Osteocyte (in vitro differentiated cells): ENCODE results near the gene NPL. TPM values are rescaled to one million over a fixed set of nuclear protein-coding genes. Genes with fewer than 3 reads are reported as not detected.

Experiments
- DNase-seq: peaks from one replicate; pipeline ENCODE4 v3.0.0; 2021; ENCODE audit warnings: mixed read lengths; ENCODE audit not compliant: unreplicated experiment; ENCODE audit errors: extremely low spot score
- H3K27ac Mint-ChIP-seq: one replicate; pipeline ENCODE4 v1.8.0; 2021; ENCODE audit warnings: mild to moderate bottlenecking, mixed read lengths; ENCODE audit not compliant: unreplicated experiment
- H3K27me3 Mint-ChIP-seq: one replicate; pipeline ENCODE4 v1.8.0; 2021; ENCODE audit warnings: mixed read lengths; ENCODE audit not compliant: unreplicated experiment
- H3K36me3 Mint-ChIP-seq: one replicate; pipeline ENCODE4 v1.8.0; 2021; ENCODE audit warnings: mixed read lengths; ENCODE audit not compliant: unreplicated experiment
- H3K4me1 Mint-ChIP-seq: one replicate; pipeline ENCODE4 v1.8.0; 2021; ENCODE audit warnings: mixed read lengths; ENCODE audit not compliant: unreplicated experiment
- H3K4me3 Mint-ChIP-seq: one replicate; pipeline ENCODE4 v1.8.0; 2021; ENCODE audit warnings: mild to moderate bottlenecking, moderate library complexity, mixed read lengths; ENCODE audit not compliant: unreplicated experiment
- H3K9me3 Mint-ChIP-seq: one replicate; pipeline ENCODE4 v1.8.0; 2021; ENCODE audit warnings: mixed read lengths; ENCODE audit not compliant: unreplicated experiment
- CTCF ChIP-seq: fragments of 200-600 bp; sonication (generic); IDR thresholded peaks from 2 replicates; pipeline ENCODE4 v1.5.0; 2021; ENCODE audit warnings: antibody characterized with exemption, mild to moderate bottlenecking, moderate library complexity
- total RNA-seq: library from RNA; stranded (reverse); gene quantifications from 2 replicates; pipeline ENCODE4 v1.2.1, GENCODE V29; 2021

Gene NPL
- total RNA-seq, 1 donor from 2014 or later, result 4.2 TPM

DNA sequence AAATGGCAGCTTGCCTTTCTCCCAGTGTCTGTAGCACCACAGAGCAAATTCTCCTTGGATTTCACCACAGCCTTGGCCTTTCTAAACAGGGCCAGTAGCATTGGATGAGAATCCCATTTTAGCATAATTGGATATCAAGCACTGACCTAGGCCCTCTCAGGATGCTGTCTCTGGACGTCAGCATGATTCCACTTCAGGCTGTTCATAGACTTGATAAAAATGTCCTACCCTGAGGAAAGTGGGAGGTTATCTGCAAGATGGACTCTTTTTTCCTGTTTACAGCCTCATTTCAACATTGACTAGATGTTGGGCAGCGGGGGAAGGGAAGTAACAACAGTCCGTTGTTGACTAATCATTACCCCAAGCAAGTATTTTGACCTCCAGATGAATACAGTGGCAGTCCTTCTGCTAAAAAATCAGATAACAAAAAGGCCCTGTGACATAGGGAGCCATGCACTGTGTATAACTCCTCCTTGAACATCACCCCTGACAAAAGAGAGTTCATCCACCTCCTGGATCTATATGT lies 5.2 kb downstream of the NPL start:
- H3K4me3 Mint-ChIP-seq, result no peak overlapping the region
- DNase-seq, result no peak
- TF ChIP-seq CTCF, result no peak
- peaks cover 6% of the 10 kb centered on the region for H3K4me1 Mint-ChIP-seq
- peaks cover 9% of the 10 kb centered on the region for H3K27me3 Mint-ChIP-seq
- peaks cover 6% of the 10 kb centered on the region for H3K36me3 Mint-ChIP-seq
- no peaks in the 10 kb centered on the region for H3K9me3 Mint-ChIP-seq
- no peak overlapping the region for H3K27ac Mint-ChIP-seq

DNA sequence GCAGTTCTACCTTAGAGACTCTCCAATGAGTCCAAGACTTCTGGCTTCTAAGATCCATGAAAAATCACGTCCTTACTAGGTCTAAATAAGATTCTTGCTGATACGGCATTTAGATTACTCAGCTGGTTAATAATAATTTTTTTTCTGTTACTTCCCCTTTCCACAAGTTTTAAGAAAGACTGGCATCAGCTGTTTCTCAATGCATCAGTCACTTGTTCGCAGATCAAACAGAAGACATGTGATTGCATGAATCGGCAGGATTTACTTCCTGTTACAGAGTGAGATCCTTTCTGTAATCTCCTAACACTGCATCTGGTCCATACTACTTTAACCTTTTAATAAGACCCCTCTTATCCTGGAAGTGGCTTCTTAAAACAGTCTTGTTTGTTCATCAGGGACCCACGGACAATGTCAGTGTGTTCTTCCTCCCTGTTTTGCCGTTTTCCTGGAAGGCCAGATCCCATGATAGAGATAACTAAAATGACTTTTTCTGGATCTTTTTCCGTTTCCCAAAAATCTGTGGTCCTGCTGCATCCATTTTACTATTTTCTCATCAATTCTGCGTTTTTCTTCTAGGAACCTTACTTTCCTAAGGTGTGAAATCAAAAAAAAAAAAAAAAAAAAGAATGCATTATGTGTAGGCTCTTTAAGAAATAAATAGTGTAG lies 6.1 kb downstream of the NPL start:
- H3K9me3 Mint-ChIP-seq, result no peaks in the 10 kb centered on the region
- no peak overlapping the region for H3K27ac Mint-ChIP-seq

GRCh38 chr1:182802006-182802803 lies 12.6 kb downstream of the NPL start:
- Mint-ChIP-seq H3K4me3 (no peak overlapping the region), H3K4me1 (no peaks in the 10 kb centered on the region), H3K36me3 (peaks cover 2% of the 10 kb centered on the region), H3K9me3 (no peaks in the 10 kb centered on the region), H3K27ac (no peak overlapping the region), H3K27me3 (no peaks in the 10 kb centered on the region)
- TF ChIP-seq CTCF, result no peak
- DNase-seq, result no peak

More for the DNA sequence above, 6.1 kb downstream of the NPL start:
- no peak for DNase-seq
- Mint-ChIP-seq H3K36me3 (peaks cover 6% of the 10 kb centered on the region), H3K27me3 (peaks cover 9% of the 10 kb centered on the region), H3K4me3 (no peak overlapping the region), H3K4me1 (no peaks in the 10 kb centered on the region)
- no peak for TF ChIP-seq CTCF

- TF ChIP-seq CTCF, result no peak
- DNase-seq, result no peak
- no peaks in the 10 kb centered on the region for H3K4me1 Mint-ChIP-seq
- no peaks in the 10 kb centered on the region for H3K27me3 Mint-ChIP-seq
- no peaks in the 10 kb centered on the region for H3K9me3 Mint-ChIP-seq
- no peak overlapping the region for H3K27ac Mint-ChIP-seq
- no peak overlapping the region for H3K4me3 Mint-ChIP-seq
- H3K36me3 Mint-ChIP-seq, result peaks cover 2% of the 10 kb centered on the region
Observed at GRCh38 chr1:182803846-182804245, 14.3 kb downstream of the NPL start.

- Mint-ChIP-seq H3K4me1 (no peaks in the 10 kb centered on the region), H3K4me3 (no peak overlapping the region), H3K9me3 (no peaks in the 10 kb centered on the region), H3K27me3 (no peaks in the 10 kb centered on the region), H3K27ac (no peak overlapping the region), H3K36me3 (peaks cover 2% of the 10 kb centered on the region)
- TF ChIP-seq CTCF, result no peak
- DNase-seq, result no peak
Observed at GRCh38 chr1:182806015-182806678, 16.6 kb downstream of the NPL start.
